NOMO-1 treated with dmso at 0.1 percent for 144 hours (cell line): ENCODE data around the gene GALNT17.

Experiments used
- DNase-seq: peaks from one replicate; lab custom pipeline; 2025; ENCODE audit not compliant: unreplicated experiment; lab: John Stamatoyannopoulos, UW

Gene GALNT17

GRCh38 chr7:71278257-71278656 lies 146.3 kb downstream of the GALNT17 start:
- no peak for DNase-seq

- DNase-seq: no peak
These were observed 149.3 kb downstream of the GALNT17 start for GRCh38 chr7:71281261-71281660.

DNA sequence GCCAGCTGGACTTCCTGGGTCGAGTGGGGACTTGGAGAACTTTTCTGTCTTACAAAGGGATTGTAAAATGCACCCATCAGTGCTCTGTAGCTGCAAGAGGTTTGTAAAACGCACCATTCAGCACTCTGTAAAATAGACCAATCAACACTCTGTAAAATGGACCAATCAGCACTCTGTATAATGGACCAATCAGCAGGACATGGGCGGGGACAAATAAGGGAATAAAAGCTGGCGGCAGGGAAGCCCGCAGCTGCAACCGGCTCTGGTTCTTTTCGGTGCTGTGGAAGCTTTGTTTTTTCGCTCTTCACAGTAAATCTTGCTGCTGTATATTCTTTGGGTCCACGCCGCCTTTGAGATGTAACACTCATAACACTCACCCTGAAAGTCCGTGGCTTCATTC lies 151.9 kb downstream of the GALNT17 start:
- no peak for DNase-seq

- DNase-seq: no peak
These were observed 153.7 kb downstream of the GALNT17 start for GRCh38 chr7:71285571-71286145.

DNA sequence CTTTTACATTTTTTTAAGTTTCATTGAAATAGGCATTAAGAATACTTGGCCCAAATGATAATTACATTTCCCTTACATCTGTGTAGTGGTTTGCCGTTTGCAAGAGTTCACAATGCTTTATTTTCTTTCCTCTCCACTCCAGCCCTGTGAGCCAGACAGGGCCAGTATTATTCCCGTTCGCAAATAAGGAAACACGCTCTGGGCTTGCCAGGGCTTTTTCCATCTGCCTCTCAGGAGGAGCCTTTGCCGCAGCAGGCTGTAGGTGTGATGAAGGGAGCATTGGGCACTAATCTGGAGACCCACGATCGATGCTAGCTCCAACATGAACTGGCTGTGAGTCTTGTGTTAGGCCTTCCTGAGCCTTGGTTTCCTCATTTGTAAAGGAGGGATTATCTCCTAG lies 154.4 kb downstream of the GALNT17 start:
- no peak for DNase-seq

DNA sequence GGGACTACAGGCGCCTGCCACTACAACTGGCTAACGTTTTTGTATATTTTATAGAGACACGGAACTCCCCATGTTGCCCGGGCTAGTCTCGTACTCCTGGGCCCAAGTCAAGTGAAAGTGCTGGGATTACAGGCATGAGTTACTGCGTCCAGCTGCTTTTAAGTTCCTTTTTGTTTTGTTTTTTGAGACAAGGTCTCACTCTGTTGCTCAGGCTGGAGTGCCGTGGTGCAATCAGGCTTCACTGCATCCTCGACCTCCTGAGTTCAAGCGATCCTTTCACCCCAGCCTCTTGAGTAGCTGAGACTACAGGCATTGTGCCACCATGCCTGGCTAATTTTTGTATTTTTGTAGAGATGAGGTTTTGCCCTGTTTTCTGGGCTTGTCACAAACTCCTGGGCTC lies 155.0 kb downstream of the GALNT17 start:
- DNase-seq: no peak

GRCh38 chr7:71290452-71290851 lies 158.5 kb downstream of the GALNT17 start:
- DNase-seq: no peak

GRCh38 chr7:71298378-71298777 lies 166.4 kb downstream of the GALNT17 start:
- no peak for DNase-seq

DNA sequence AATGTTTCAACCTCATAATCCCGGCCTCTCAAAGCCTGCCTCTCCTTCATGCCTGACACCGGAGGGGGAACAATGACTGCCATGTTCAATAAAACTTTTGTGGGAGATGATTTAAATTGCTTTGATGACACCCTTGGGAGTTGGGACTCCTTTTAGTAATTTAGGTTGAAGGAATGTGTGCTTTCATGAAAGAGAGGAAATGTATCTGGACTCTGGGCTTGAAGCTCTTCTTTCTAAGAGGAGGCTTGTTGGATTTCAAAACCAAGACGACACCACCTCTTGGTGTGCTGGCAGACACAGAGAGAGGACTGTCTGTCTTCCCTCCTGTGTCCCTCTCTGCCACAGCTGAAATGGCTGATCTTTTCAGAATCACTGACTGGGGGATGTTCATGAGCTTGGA lies 168.1 kb downstream of the GALNT17 start:
- no peak for DNase-seq

- no peak for DNase-seq
These were observed 168.7 kb downstream of the GALNT17 start for GRCh38 chr7:71300603-71301002.

DNA sequence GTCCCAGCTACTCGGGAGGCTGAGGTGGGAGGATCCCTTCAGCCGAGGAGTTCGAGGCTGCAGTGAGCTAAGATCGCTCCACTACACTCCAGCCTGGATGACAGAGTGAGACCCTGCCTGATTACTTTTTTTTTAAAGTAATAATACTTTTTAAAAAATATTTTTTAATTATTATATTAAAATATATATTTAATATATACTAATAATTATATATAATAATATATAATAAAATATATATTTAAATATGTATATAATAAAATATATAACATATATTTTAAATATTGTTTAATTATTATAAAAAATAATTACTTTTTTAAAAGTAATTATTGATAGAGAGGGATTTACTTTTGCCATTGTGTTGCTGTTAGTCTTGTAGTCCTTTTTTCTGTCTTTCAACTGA lies 169.2 kb downstream of the GALNT17 start:
- DNase-seq: no peak

- DNase-seq: no peak
These were observed 171.6 kb downstream of the GALNT17 start for GRCh38 chr7:71303566-71303965.

DNA sequence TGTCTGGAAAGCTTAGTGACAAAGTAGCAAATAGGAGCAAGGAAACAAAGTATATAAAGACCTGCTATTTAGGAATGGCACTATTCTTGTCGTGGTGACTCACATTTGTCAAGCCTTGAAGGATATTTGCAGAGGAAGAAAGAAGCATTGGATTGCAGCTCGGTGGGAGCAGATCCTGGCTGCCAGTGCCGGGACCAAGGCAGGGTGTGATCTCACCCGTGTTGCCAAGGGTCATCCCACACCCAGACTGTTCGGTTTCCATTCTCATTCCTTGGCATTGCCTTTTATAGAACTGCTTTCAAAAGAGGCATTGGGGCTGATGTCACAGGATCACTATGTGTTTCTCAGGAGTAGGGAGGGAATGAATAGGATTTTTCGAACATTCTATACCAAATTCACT lies 176.2 kb downstream of the GALNT17 start:
- DNase-seq: no peak

- no peak for DNase-seq
These were observed 179.6 kb downstream of the GALNT17 start for GRCh38 chr7:71311576-71311975.

- no peak for DNase-seq
These were observed 181.0 kb downstream of the GALNT17 start for GRCh38 chr7:71312755-71313490.

GRCh38 chr7:71313553-71313952 lies 181.6 kb downstream of the GALNT17 start:
- DNase-seq: no peak

DNA sequence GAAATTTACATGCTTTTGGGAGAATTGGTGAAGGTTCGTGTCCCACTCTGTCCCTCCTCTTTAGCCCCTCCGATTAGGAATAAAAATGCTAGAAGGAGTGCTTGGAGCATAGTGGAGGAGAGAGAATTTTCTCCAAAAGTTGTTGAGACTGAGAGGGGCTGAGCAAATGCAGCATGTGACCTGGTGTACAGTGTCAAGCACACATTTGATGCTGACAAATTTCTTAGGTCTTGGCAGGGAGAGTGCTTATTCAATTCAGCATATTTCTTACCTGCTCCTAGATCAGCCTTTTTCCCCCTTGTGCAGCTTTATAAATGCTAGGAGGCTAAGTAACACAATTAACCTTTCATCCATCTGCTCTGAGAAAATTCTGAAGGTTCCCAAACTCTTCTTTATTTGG lies 189.0 kb downstream of the GALNT17 start:
- no peak for DNase-seq

- DNase-seq: no peak
These were observed 190.3 kb downstream of the GALNT17 start for GRCh38 chr7:71322201-71322600.

- DNase-seq: no peak
These were observed 191.8 kb downstream of the GALNT17 start for GRCh38 chr7:71323726-71324125.

DNA sequence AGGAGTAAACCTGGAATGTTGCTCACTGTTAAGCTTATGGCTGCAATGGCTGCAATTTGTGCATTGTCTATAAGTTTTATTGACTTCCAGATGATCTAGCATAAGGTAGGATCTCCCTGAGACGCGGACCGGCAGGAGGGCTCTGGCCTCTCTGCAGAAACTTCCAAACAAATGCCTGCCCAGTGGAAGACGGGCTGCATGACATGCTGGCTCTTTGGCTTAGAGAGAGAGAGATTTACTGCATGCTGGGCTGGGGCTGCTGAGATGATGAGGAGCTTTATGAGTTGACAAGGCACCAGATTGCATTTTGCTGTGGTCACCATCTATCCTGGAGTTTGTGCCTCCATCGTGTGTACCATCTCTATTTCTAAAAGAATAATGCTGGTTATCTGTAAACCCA lies 193.2 kb downstream of the GALNT17 start:
- DNase-seq: no peak

DNA sequence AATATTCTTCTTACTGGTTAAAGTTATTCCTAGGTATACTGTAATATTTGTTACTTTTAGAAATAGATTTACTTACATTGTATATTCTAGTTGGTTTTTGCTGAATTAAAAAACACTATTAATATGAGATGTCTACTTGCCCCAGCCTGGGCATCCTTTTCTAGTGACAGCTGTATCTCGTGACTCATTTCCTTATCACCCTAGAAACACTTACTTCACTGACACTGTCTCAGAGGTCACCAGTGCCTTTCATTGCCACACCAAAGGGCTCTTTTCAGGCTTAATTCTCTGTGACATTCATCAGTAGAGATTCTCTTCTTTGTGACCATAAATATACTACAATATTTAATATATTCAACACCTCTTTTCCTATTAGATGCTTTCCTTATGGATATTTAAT lies 194.7 kb downstream of the GALNT17 start:
- no peak for DNase-seq

GRCh38 chr7:71327946-71328345 lies 196.0 kb downstream of the GALNT17 start:
- DNase-seq: no peak
